Right lobe of liver (tissue), 6 donors: ENCODE measurements around the gene C3orf38. TPM values are rescaled to one million over a fixed set of nuclear protein-coding genes. Genes with fewer than 3 reads are reported as not detected.

Experiments used
- ATAC-seq, 4 donors: fragments of 200-7000 bp; cut with Tn5 transposase; one replicate each; pipeline ENCODE4 v1.9.1; 2020; ENCODE audit warnings: mild to moderate bottlenecking in 4 of 4, moderate library complexity in 4 of 4
- DNase-seq, 3 donors: peaks; one replicate each; pipeline ENCODE4 v3.0.0-alpha.2; 2020
- H3K27ac ChIP-seq, 3 donors: fragments of 200-600 bp; one replicate each; pipeline ENCODE4 v1.8.0; 2022
- H3K27me3 ChIP-seq, 2 donors: fragments of 200-600 bp; one replicate each; pipeline ENCODE4 v1.8.0; 2022
- H3K36me3 ChIP-seq, 4 donors: fragments of 200-600 bp; sonication (generic) in 1 of 4; one replicate each; pipeline versions ENCODE4 v1.5.1 to v1.8.0; 2017 to 2022; ENCODE audit warnings: control low read depth in 1 of 4
- H3K4me1 ChIP-seq, 4 donors: fragments of 200-600 bp; sonication (generic) in 1 of 4; one replicate each; pipeline versions ENCODE4 v1.5.1 to v1.8.0; 2017 to 2022; ENCODE audit warnings: control low read depth in 1 of 4
- H3K4me3 ChIP-seq, 3 donors: fragments of 200-600 bp; one replicate each; pipeline ENCODE4 v1.8.0; 2022
- H3K9me3 ChIP-seq, 4 donors: fragments of 200-600 bp; sonication (generic) in 1 of 4; one replicate each; pipeline versions ENCODE4 v1.5.1 to v1.8.0; 2017 to 2022; ENCODE audit warnings: control low read depth in 1 of 4
- POLR2A ChIP-seq: fragments of 450-650 bp; IDR thresholded peaks from one replicate; pipeline ENCODE4 v1.6.1; 2017; ENCODE audit warnings: antibody characterized with exemption, mild to moderate bottlenecking
- WGBS: methylation state at CpG from one replicate; pipeline ENCODE4 v1.1.6; 2018; ENCODE audit warnings: low coverage, low lambda C conversion rate; ENCODE audit not compliant: insufficient coverage; ENCODE audit errors: missing lambda C conversion rate; 5-methylcytosine and 5-hydroxymethylcytosine counted together
- intact Hi-C, 2 donors: fragments of 100-400 bp; cut with DNase I; formaldehyde crosslinking; loops; one replicate each; pipeline versions ENCODE4 v1.11.2 to v1.14.1; 2022
- total RNA-seq, 6 experiments: library from RNA; depleted of rRNA in 2 of 6; stranded (reverse); fragments of >200 nt in 2 of 6; fragmentation: NEBNext Ultra II Directional in 3 of 6; extraction: Animal tissue kit (Norgen Biotek cat#: 25700) in 3 of 6; gene quantifications; one replicate each; pipeline versions ENCODE4 v1.1.0 to v1.2.4, GENCODE V29; 2016 to 2023
- TF ChIP-seq, protein P1 (sequence below), 4 donors: fragments of 200-600 bp in 3 of 4; fragments of 450-650 bp in 1 of 4; IDR thresholded peaks; one replicate each; pipeline versions ENCODE4 v1.5.1 to v1.8.0; 2016 to 2022; ENCODE audit warnings: antibody characterized with exemption in 4 of 4, mild to moderate bottlenecking in 2 of 4
- donor health status: DM: no; HTN: yes; CAD: no.
- donor health status: DM: no; HTN: no; CAD: no.
- donor health status: DM: no; HTN: no; CAD: no.
- donor health status: DM: no; HTN: yes; CAD: no.
- donor health status: DM: no; HTN: yes; CAD: no.

Gene C3orf38
- total RNA-seq, 6 experiments from 2014 or later = 7.6 to 10.7 (median 9.0) TPM

DNA sequence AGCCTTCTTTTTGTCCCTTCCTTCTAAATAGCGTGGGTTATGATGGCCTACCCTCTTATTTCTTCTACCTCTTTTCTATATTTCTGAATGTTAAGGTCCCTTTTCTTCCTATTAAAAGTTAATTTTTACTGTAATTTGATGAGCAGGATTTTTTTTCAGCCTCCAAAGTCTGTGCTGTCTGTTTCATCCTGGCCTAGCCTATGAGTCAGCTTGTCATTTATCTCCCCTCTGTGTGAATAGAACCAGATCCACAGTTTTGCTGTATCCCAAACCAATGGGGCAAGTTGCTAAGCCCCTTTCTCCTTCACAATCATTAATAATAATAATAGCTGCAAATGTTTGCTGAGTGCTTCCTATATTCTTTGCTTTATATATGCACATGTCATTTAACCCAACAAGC is 18.1 kb upstream of the C3orf38 start:
- WGBS = 100% methylated on average over 1 of the region's 1 CpG
- no peak for ATAC-seq
- no peak overlapping the region for H3K4me3 ChIP-seq
- no peak overlapping the region for H3K27ac ChIP-seq
- no peak for TF ChIP-seq POLR2A
- TF ChIP-seq, protein P1, sequence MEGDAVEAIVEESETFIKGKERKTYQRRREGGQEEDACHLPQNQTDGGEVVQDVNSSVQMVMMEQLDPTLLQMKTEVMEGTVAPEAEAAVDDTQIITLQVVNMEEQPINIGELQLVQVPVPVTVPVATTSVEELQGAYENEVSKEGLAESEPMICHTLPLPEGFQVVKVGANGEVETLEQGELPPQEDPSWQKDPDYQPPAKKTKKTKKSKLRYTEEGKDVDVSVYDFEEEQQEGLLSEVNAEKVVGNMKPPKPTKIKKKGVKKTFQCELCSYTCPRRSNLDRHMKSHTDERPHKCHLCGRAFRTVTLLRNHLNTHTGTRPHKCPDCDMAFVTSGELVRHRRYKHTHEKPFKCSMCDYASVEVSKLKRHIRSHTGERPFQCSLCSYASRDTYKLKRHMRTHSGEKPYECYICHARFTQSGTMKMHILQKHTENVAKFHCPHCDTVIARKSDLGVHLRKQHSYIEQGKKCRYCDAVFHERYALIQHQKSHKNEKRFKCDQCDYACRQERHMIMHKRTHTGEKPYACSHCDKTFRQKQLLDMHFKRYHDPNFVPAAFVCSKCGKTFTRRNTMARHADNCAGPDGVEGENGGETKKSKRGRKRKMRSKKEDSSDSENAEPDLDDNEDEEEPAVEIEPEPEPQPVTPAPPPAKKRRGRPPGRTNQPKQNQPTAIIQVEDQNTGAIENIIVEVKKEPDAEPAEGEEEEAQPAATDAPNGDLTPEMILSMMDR (IDR thresholded peaks at IDR 0.05) = no peak
- DNase-seq = no peak
- peaks cover 0 to 15% (median 5%) of the 10 kb centered on the region in 4 donors for H3K36me3 ChIP-seq
- H3K4me1 ChIP-seq = no peaks in the 10 kb centered on the region
- intact Hi-C loops = no loop called here
- H3K27me3 ChIP-seq = no peaks in the 10 kb centered on the region
- no peaks in the 10 kb centered on the region for H3K9me3 ChIP-seq

DNA sequence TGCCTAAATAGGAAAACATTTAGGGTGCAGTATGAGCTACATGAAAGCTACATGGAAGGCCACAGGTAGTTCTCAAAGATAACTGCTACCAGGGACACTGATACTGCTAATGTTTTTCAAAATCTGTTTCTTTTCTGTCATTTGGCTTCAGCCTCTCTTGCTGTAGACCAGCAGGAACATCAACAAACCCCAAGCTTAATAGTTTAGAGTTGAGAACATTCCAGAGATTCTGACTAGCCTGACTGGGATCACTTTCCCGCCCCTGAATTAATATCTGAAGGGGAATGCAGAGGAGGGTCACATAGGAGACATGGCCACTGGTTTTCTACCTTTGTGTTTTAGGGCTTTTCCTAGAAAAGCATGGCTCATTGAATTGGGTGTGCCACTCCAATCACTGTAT is 16.9 kb upstream of the C3orf38 start:
- TF ChIP-seq, protein P1 (IDR thresholded peaks at IDR 0.05) = no peak
- no peak for TF ChIP-seq POLR2A
- DNase-seq = no peak
- no peak overlapping the region for H3K27ac ChIP-seq
- H3K4me1 ChIP-seq = no peaks in the 10 kb centered on the region
- H3K9me3 ChIP-seq = no peaks in the 10 kb centered on the region
- H3K27me3 ChIP-seq = no peaks in the 10 kb centered on the region
- intact Hi-C loops = no loop called here
- H3K4me3 ChIP-seq = no peak overlapping the region
- WGBS = 100% methylated on average over 1 of the region's 1 CpG
- H3K36me3 ChIP-seq = peaks cover 0 to 15% (median 7%) of the 10 kb centered on the region in 4 donors
- no peak for ATAC-seq

DNA sequence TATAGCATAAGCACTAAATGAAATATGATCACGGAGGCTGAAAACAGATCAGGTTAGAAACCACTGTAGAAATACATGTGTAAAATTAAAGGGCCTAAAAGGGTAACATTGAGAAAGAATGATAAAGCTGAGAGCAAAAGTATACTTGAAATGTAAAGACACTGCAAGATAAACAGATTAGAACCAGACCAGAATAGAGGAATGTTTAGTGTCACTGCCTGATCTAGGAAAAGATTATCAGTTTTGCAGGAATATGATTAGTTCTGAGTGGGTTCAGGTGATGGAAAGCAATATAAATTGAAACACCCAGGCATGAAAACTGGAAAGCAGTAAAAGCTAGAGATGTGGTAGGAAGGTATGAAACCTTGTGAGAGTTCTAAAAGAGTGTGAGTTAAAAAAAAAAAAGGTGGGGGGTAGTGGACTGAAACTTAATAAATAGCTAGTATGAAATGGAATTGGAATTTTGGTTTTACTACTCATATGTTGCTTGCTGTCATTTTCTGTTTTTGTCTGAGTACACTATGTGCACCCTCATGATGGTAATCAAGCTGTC is 16.0 kb upstream of the C3orf38 start:
- WGBS = 0% methylated on average over 1 of the region's 1 CpG
- DNase-seq (no peak), ATAC-seq (no peak)
- Histone ChIP-seq H3K9me3 (no peaks in the 10 kb centered on the region), H3K36me3 (peaks cover 0 to 21% (median 7%) of the 10 kb centered on the region in 4 donors), H3K27ac (no peak overlapping the region), H3K27me3 (no peaks in the 10 kb centered on the region), H3K4me3 (no peak overlapping the region), H3K4me1 (no peaks in the 10 kb centered on the region)
- intact Hi-C loops = no loop called here
- no peak for TF ChIP-seq POLR2A
- TF ChIP-seq, protein P1 (IDR thresholded peaks at IDR 0.05) = no peak

DNA sequence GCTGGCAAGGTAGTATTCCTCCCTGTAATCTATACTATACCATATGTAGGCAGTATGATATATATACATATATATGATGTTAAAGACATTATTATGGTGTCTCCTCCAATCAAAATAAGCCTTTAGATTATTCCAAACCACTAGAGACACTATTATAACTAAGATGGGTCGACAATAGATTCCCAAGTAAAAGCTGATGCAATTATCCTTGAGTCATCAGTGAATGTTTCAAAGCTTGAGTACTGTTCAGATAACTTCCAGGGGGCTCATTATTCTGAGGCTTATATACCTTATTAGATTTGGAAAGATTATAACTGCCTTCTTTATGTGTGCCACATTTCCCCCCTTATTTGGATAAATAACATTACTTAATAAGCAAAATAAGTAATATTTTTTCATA is 11.9 kb upstream of the C3orf38 start:
- H3K9me3 ChIP-seq = no peaks in the 10 kb centered on the region
- H3K4me3 ChIP-seq = no peak overlapping the region
- H3K4me1 ChIP-seq = no peaks in the 10 kb centered on the region
- ATAC-seq = no peak
- peaks cover 0 to 25% (median 11%) of the 10 kb centered on the region in 4 donors for H3K36me3 ChIP-seq
- no peak for DNase-seq
- no peak overlapping the region for H3K27ac ChIP-seq
- 78% methylated on average over 1 of the region's 1 CpG for WGBS
- TF ChIP-seq, protein P1 (IDR thresholded peaks at IDR 0.05) = no peak
- TF ChIP-seq POLR2A = no peak
- intact Hi-C loops = no loop called here
- H3K27me3 ChIP-seq = no peaks in the 10 kb centered on the region
